ENCODE measurements around the gene SMPD3. TPM values are rescaled to one million over a fixed set of nuclear protein-coding genes. Genes with fewer than 3 reads are reported as not detected.

The SMPD3 gene
- total RNA-seq, 1 experiment from 2014 or later = 1.4 TPM

GRCh38 chr16:68376590-68376989 lies 71.7 kb downstream of the SMPD3 start:
- no peaks in the 10 kb centered on the region for H3K27me3 Mint-ChIP-seq (ENCODE audit: low read depth)

GRCh38 chr16:68375801-68376536 lies 72.3 kb downstream of the SMPD3 start:
- Mint-ChIP-seq H3K4me1 (no peaks in the 10 kb centered on the region), H3K27me3 (ENCODE audit: low read depth) (no peaks in the 10 kb centered on the region), H3K36me3 (no peaks in the 10 kb centered on the region), H3K9me3 (no peaks in the 10 kb centered on the region), H3K27ac (no peak overlapping the region), H3K4me3 (no peak overlapping the region)
- TF ChIP-seq TEAD4 (CRISPR knock-in tag; IDR thresholded peaks at IDR 0.05) (no peak), NFATC4 (CRISPR knock-in tag; IDR thresholded peaks at IDR 0.05) (no peak), PRRX2 (CRISPR knock-in tag; IDR thresholded peaks at IDR 0.05) (no peak), GABPB1 (CRISPR knock-in tag; IDR thresholded peaks at IDR 0.05) (no peak), MLX (CRISPR knock-in tag; IDR thresholded peaks at IDR 0.05) (no peak), NFE2L1 (CRISPR knock-in tag; IDR thresholded peaks at IDR 0.05) (no peak), ZNF512 (CRISPR knock-in tag; IDR thresholded peaks at IDR 0.05; ENCODE audit: borderline replicate concordance) (no peak)
- ATAC-seq = no peak
- POLR2A ChIA-PET = no interaction called here
- CTCF ChIA-PET = interaction anchor here (0.7 to 3.1 kb wide), 6 partner anchors 9 to 134 kb away, joined by 3 to 26 read pairs (median 3); partner anchors contain the start of gene SMPD3
- no peak for DNase-seq (ENCODE audit: low spot score)

More at GRCh38 chr16:68376590-68376989, 71.7 kb downstream of the SMPD3 start:
- ChIA-PET POLR2A (no interaction called here), CTCF (interaction anchor here (0.7 to 1.1 kb wide), 2 partner anchors 9 to 133 kb away, joined by 3 read pairs; no protein-coding TSS in a partner anchor)
- H3K27ac Mint-ChIP-seq = no peak overlapping the region
- H3K9me3 Mint-ChIP-seq = no peaks in the 10 kb centered on the region
- ATAC-seq (no peak), DNase-seq (ENCODE audit: low spot score) (no peak)
- H3K36me3 Mint-ChIP-seq = no peaks in the 10 kb centered on the region
- H3K4me3 Mint-ChIP-seq = no peak overlapping the region
- no peaks in the 10 kb centered on the region; the same call in 1 of the 2 replicates for H3K4me1 Mint-ChIP-seq
- TF ChIP-seq NFYB (CRISPR knock-in tag; conservative IDR thresholded peaks at IDR 0.05; ENCODE audit: low read depth) = no peak
- TF ChIP-seq FOXJ3 (CRISPR knock-in tag; IDR thresholded peaks at IDR 0.05; ENCODE audit: borderline replicate concordance) = no peak
- TF ChIP-seq E2F4 (CRISPR knock-in tag; IDR thresholded peaks at IDR 0.05; ENCODE audit: borderline replicate concordance, low read depth) = no peak
- TF ChIP-seq GRHL2 (CRISPR knock-in tag; IDR thresholded peaks at IDR 0.05; ENCODE audit: insufficient replicate concordance, severe bottlenecking) = no peak
- TF ChIP-seq MXD4 (CRISPR knock-in tag; IDR thresholded peaks at IDR 0.05; ENCODE audit: borderline replicate concordance) = no peak
- no peak for TF ChIP-seq ZNF396 (CRISPR knock-in tag; IDR thresholded peaks at IDR 0.05; ENCODE audit: borderline replicate concordance)
- TF ChIP-seq FOXK1 (CRISPR knock-in tag; IDR thresholded peaks at IDR 0.05) = no peak
- no peak for TF ChIP-seq ZNF317 (CRISPR knock-in tag; IDR thresholded peaks at IDR 0.05; ENCODE audit: borderline replicate concordance, low read depth)
- TF ChIP-seq CREB1 (CRISPR knock-in tag; IDR thresholded peaks at IDR 0.05) = no peak
- TF ChIP-seq ZMAT4 (CRISPR knock-in tag; IDR thresholded peaks at IDR 0.05) = no peak
- no peak for TF ChIP-seq NR1H2 (CRISPR knock-in tag; IDR thresholded peaks at IDR 0.05)
- no peak for TF ChIP-seq ZNF121 (CRISPR knock-in tag; IDR thresholded peaks at IDR 0.05)
- no peak for TF ChIP-seq SMAD4 (CRISPR knock-in tag; IDR thresholded peaks at IDR 0.05)
- no peak for TF ChIP-seq GTF2I (CRISPR knock-in tag; conservative IDR thresholded peaks at IDR 0.05)
- no peak for TF ChIP-seq ELF4 (CRISPR knock-in tag; IDR thresholded peaks at IDR 0.05; ENCODE audit: low read depth)
- TF ChIP-seq PRDM15 (CRISPR knock-in tag; IDR thresholded peaks at IDR 0.05) = no peak

All from WTC11 (cell line).